H1 (cell line): ENCODE data around the gene MESD. TPM values are rescaled to one million over a fixed set of nuclear protein-coding genes. Genes with fewer than 3 reads are reported as not detected.

Experiments used
- CTCF ChIA-PET: fragments of 300-600 bp; sonication (Branson Sonifier 250); formaldehyde crosslinking; loops from one replicate; lab custom pipeline; 2021; ENCODE audit not compliant: partially characterized antibody; lab: Charles Lee
- POLR2A ChIA-PET: fragments of 300-600 bp; sonication (Branson Sonifier 250); formaldehyde crosslinking; loops from one replicate; lab custom pipeline; 2021; ENCODE audit warnings: inconsistent platforms; ENCODE audit not compliant: partially characterized antibody; lab: Charles Lee
- DNase-seq, 2 experiments: peaks; one replicate each; pipeline versions ENCODE4 v3.0.0 to v3.0.0-alpha.2; 2010 to 2022; ENCODE audit warnings: low spot score in 2 of 2, low read depth in 1 of 2, mixed read lengths in 1 of 2
- FAIRE-seq: peaks from 2 replicates; lab custom pipeline; 2011; peaks lifted over from hg19 to GRCh38; lab: Jason Lieb, UNC
- H2AFZ ChIP-seq: 2 replicates; pipeline ENCODE4 v1.8.1; 2012; ENCODE audit warnings: low read length, inconsistent platforms
- H2AK5ac ChIP-seq: 2 replicates; pipeline ENCODE4 v1.6.1; 2013; ENCODE audit warnings: low read depth, low read length
- H2BK120ac ChIP-seq: replicated peaks from 2 replicates; pipeline ENCODE3; 2013; ENCODE audit warnings: low read depth, low read length, inconsistent platforms
- H2BK12ac ChIP-seq: 2 replicates; pipeline ENCODE4 v1.6.1; 2013; ENCODE audit warnings: low read depth, low read length
- H2BK15ac ChIP-seq: 2 replicates; pipeline ENCODE4 v1.6.1; 2013; ENCODE audit warnings: low read length
- H2BK20ac ChIP-seq: 2 replicates; pipeline ENCODE4 v1.6.1; 2013; ENCODE audit warnings: low read length
- H2BK5ac ChIP-seq: 2 replicates; pipeline ENCODE4 v1.6.1; 2013; ENCODE audit warnings: low read depth, low read length
- H3K14ac ChIP-seq: 2 replicates; pipeline ENCODE4 v1.6.1; 2013; ENCODE audit warnings: inconsistent platforms; ENCODE audit not compliant: insufficient read length
- H3K18ac ChIP-seq: 2 replicates; pipeline ENCODE4 v1.6.1; 2013; ENCODE audit warnings: low read length; ENCODE audit errors: extremely low read depth
- H3K23ac ChIP-seq: 2 replicates; pipeline ENCODE4 v1.6.1; 2013; ENCODE audit warnings: inconsistent platforms; ENCODE audit not compliant: insufficient read length
- H3K23me2 ChIP-seq: 2 replicates; pipeline ENCODE4 v1.6.1; 2013; ENCODE audit warnings: low read depth, low read length
- H3K27ac ChIP-seq: 2 replicates; pipeline ENCODE4 v1.6.1; 2011; ENCODE audit warnings: low read depth, low read length, inconsistent platforms
- H3K27me3 ChIP-seq, 4 experiments: replicated peaks in 1 of 4; 1 replicate in 1 of 4; 2 replicates in 3 of 4; pipeline versions ENCODE4 v1.6.1 to v1.8.1; 2011 to 2013; ENCODE audit warnings: low read length in 3 of 4, mild to moderate bottlenecking in 3 of 4, inconsistent platforms in 2 of 4, mixed read lengths in 2 of 4, moderate library complexity in 1 of 4; ENCODE audit not compliant: control insufficient read depth in 3 of 4, insufficient read depth in 3 of 4; ENCODE audit errors: extremely low read depth in 1 of 4
- H3K36me3 ChIP-seq, 4 experiments: 2 replicates each; pipeline versions ENCODE4 v1.6.1 to v1.8.1; 2011 to 2013; ENCODE audit warnings: mild to moderate bottlenecking in 4 of 4, low read length in 3 of 4, moderate library complexity in 2 of 4, control low read depth in 1 of 4, inconsistent platforms in 1 of 4; ENCODE audit not compliant: insufficient read depth in 4 of 4, control insufficient read depth in 2 of 4
- H3K4ac ChIP-seq: replicated peaks from 2 replicates; pipeline ENCODE3; 2013; ENCODE audit warnings: low read length, low read depth, mixed read lengths, inconsistent platforms; ENCODE audit not compliant: insufficient read length
- H3K4me1 ChIP-seq, 4 experiments: replicated peaks in 1 of 4; 1 replicate in 1 of 4; 2 replicates in 3 of 4; pipeline versions ENCODE4 v1.6.1 to v1.8.1; 2011 to 2013; ENCODE audit warnings: low read length in 3 of 4, inconsistent platforms in 2 of 4, mixed read lengths in 1 of 4; ENCODE audit not compliant: insufficient read depth in 4 of 4, control insufficient read depth in 3 of 4
- H3K4me2 ChIP-seq, 2 experiments: 2 replicates each; pipeline versions ENCODE4 v1.6.1 to v1.8.1; 2011 to 2013; ENCODE audit warnings: low read depth in 2 of 2, low read length in 2 of 2, control low read depth in 1 of 2, inconsistent platforms in 1 of 2, mild to moderate bottlenecking in 1 of 2; ENCODE audit not compliant: insufficient read depth in 1 of 2
- H3K4me3 ChIP-seq, 4 experiments: fragments of 200-600, 300-600 bp in 1 of 4; sonication (generic), shearing (Covaris generic), sonication (Bioruptor Twin) in 1 of 4; 2 replicates each; pipeline versions ENCODE4 v1.5.1 to v1.8.1; 2011 to 2016; ENCODE audit warnings: low read length in 4 of 4, low read depth in 3 of 4, control low read depth in 2 of 4, inconsistent platforms in 2 of 4, mild to moderate bottlenecking in 2 of 4, mixed read lengths in 1 of 4, moderate library complexity in 1 of 4; ENCODE audit not compliant: insufficient read depth in 2 of 4; ENCODE audit errors: extremely low read depth in 1 of 4
- H3K56ac ChIP-seq: replicated peaks from 2 replicates; pipeline ENCODE3; 2013; ENCODE audit warnings: low read depth, mild to moderate bottlenecking, mixed read lengths, low read length, inconsistent platforms; ENCODE audit not compliant: insufficient read length
- H3K79me1 ChIP-seq: 2 replicates; pipeline ENCODE4 v1.6.1; 2013; ENCODE audit warnings: low read depth, low read length, control low read depth
- H3K79me2 ChIP-seq, 2 experiments: 2 replicates each; pipeline versions ENCODE4 v1.6.1 to v1.8.1; 2012 to 2013; ENCODE audit warnings: low read length in 2 of 2, mild to moderate bottlenecking in 2 of 2, inconsistent platforms in 1 of 2; ENCODE audit not compliant: insufficient read depth in 2 of 2, control insufficient read depth in 1 of 2
- H3K9ac ChIP-seq, 4 experiments: replicated peaks in 1 of 4; 1 replicate in 1 of 4; 2 replicates in 3 of 4; pipeline versions ENCODE4 v1.6.1 to v1.8.1; 2011 to 2013; ENCODE audit warnings: low read depth in 3 of 4, low read length in 3 of 4, control low read depth in 2 of 4, mild to moderate bottlenecking in 2 of 4, moderate library complexity in 2 of 4, inconsistent platforms in 1 of 4; ENCODE audit errors: extremely low read depth in 1 of 4
- H3K9me3 ChIP-seq, 2 experiments: 2 replicates each; pipeline versions ENCODE4 v1.6.1 to v1.8.1; 2012 to 2013; ENCODE audit warnings: mild to moderate bottlenecking in 2 of 2, moderate library complexity in 2 of 2, control low read depth in 1 of 2, inconsistent platforms in 1 of 2, low read depth in 1 of 2, low read length in 1 of 2, mixed read lengths in 1 of 2; ENCODE audit not compliant: insufficient read depth in 2 of 2
- H4K20me1 ChIP-seq, 2 experiments: replicated peaks in 1 of 2; 2 replicates each; pipeline versions ENCODE3 to v1.8.1; 2011 to 2013; ENCODE audit warnings: inconsistent platforms in 2 of 2, low read length in 2 of 2, mild to moderate bottlenecking in 1 of 2; ENCODE audit not compliant: insufficient read depth in 2 of 2, control insufficient read depth in 1 of 2
- H4K5ac ChIP-seq: 2 replicates; pipeline ENCODE4 v1.6.1; 2013; ENCODE audit warnings: low read length, low read depth, mixed read lengths, inconsistent platforms; ENCODE audit not compliant: insufficient read length
- H4K8ac ChIP-seq: 2 replicates; pipeline ENCODE4 v1.8.0; 2013; ENCODE audit warnings: mild to moderate bottlenecking, moderate library complexity, low read length, inconsistent platforms; ENCODE audit not compliant: insufficient read depth; ENCODE audit errors: extremely low read depth
- H4K91ac ChIP-seq: replicated peaks from 2 replicates; pipeline ENCODE3; 2013; ENCODE audit warnings: low read length, mixed read lengths, inconsistent platforms; ENCODE audit not compliant: insufficient read length
- ATF2 ChIP-seq: IDR thresholded peaks from 2 replicates; pipeline ENCODE4 v1.6.1; 2012; ENCODE audit warnings: low read length, inconsistent platforms
- CHD1 ChIP-seq: IDR thresholded peaks from 2 replicates; pipeline ENCODE4 v1.6.1; 2012; ENCODE audit warnings: low read depth, low read length, improper control_type of control experiment
- CREB1 ChIP-seq: IDR thresholded peaks from 2 replicates; pipeline ENCODE4 v1.6.1; 2012; ENCODE audit warnings: inconsistent platforms
- CTBP2 ChIP-seq: IDR thresholded peaks from 2 replicates; pipeline ENCODE4 v1.7.0; 2011; ENCODE audit warnings: borderline replicate concordance, mild to moderate bottlenecking, moderate library complexity, mixed read lengths, low read length; ENCODE audit not compliant: insufficient read depth, insufficient read length
- HDAC2 ChIP-seq, 2 experiments: fragments of 300-600 bp in 1 of 2; sonication (generic) in 1 of 2; IDR thresholded peaks; 2 replicates each; pipeline ENCODE4 v1.6.1; 2011 to 2012; ENCODE audit warnings: low read depth in 2 of 2, low read length in 2 of 2, mild to moderate bottlenecking in 2 of 2, moderate library complexity in 2 of 2, borderline replicate concordance in 1 of 2, inconsistent platforms in 1 of 2
- MAX ChIP-seq: IDR thresholded peaks from 2 replicates; pipeline ENCODE4 v1.6.1; 2012; ENCODE audit warnings: inconsistent platforms
- PHF8 ChIP-seq: fragments of 200-600 bp; sonication (generic); conservative IDR thresholded peaks from 2 replicates; pipeline ENCODE4 v1.7.1; 2012; ENCODE audit warnings: low read depth, mild to moderate bottlenecking, inconsistent platforms, low read length, moderate library complexity
- SIN3A ChIP-seq, 2 experiments: IDR thresholded peaks in 1 of 2; conservative IDR thresholded peaks in 1 of 2; 2 replicates each; pipeline ENCODE4 v1.6.1; 2011 to 2012; ENCODE audit warnings: low read length in 2 of 2, improper control_type of control experiment in 1 of 2, low read depth in 1 of 2, mild to moderate bottlenecking in 1 of 2
- SP2 ChIP-seq: IDR thresholded peaks from 2 replicates; pipeline ENCODE4 v1.6.1; 2012; ENCODE audit warnings: mild to moderate bottlenecking, low read length, inconsistent platforms
- TBP ChIP-seq: IDR thresholded peaks from 2 replicates; pipeline ENCODE4 v1.6.1; 2011; ENCODE audit warnings: low read depth, low read length, improper control_type of control experiment
- YY1 ChIP-seq: IDR thresholded peaks from 2 replicates; pipeline ENCODE4 v1.6.1; 2011; ENCODE audit warnings: low read depth, mild to moderate bottlenecking, low read length
- ZNF274 ChIP-seq: IDR thresholded peaks from 2 replicates; pipeline ENCODE4 v1.7.0; 2012; ENCODE audit warnings: low read length, borderline replicate concordance; ENCODE audit errors: extremely low read depth
- WGBS, 2 experiments: shearing (Covaris generic) in 1 of 2; methylation state at CpG; one replicate each; pipeline versions ENCODE4 v1.1.6 to v1.1.7; 2013 to 2015; ENCODE audit warnings: low lambda C conversion rate in 2 of 2, mixed read lengths in 2 of 2, inconsistent platforms in 1 of 2, low coverage in 1 of 2, missing lambda C conversion rate in 1 of 2; ENCODE audit not compliant: insufficient replicate concordance in 2 of 2, insufficient coverage in 1 of 2, insufficient read length in 1 of 2; ENCODE audit errors: extremely low coverage in 1 of 2, missing lambda C conversion rate in 1 of 2; 5-methylcytosine and 5-hydroxymethylcytosine counted together
- polyA plus RNA-seq, 7 experiments: library from polyadenylated mRNA; depleted of rRNA in 3 of 7; stranded (reverse) in 5 of 7; unstranded in 2 of 7; fragments of >200 nt in 5 of 7; fragments of 200-250 nt in 2 of 7; gene quantifications; 1 replicate in 5 of 7; 2 replicates in 1 of 7; 4 replicates in 1 of 7; pipeline versions ENCODE4 v1.2.1 to v1.2.3, GENCODE V29; 2011 to 2013; ENCODE audit warnings: missing spikeins in 2 of 7, mixed read lengths in 2 of 7
- total RNA-seq: library from RNA; stranded (reverse); fragmentation: NEBNext Ultra II Directional; extraction: Animal tissue kit (Norgen Biotek cat#: 25700); gene quantifications from 2 replicates; pipeline ENCODE4 v1.2.1, GENCODE V29; 2021

MESD gene
- total and polyA plus RNA-seq, 2 of the 8 experiments (the other 6 are each of a cell fraction or from before 2014, with no cell fraction given): 11.0 to 28.3 TPM

GRCh38 chr15:80990955-80991354 is 1.3 kb upstream of the MESD start:
- Histone ChIP-seq H2AFZ (no peak overlapping the region), H3K27ac (no peak overlapping the region), H3K14ac (no peak overlapping the region), H3K27me3 (no peaks in the 10 kb centered on the region), H3K36me3 (no peaks in the 10 kb centered on the region; a peak in 1 of 8 replicates), H4K5ac (no peak overlapping the region), H2BK120ac (no peak overlapping the region), H3K4me3 (no peak overlapping the region), H4K20me1 (peaks cover under 1 to 2% of the 10 kb centered on the region in 2 experiments), H2BK12ac (no peak overlapping the region), H3K4ac (no peak overlapping the region), H4K91ac (no peak overlapping the region), H2BK15ac (no peak overlapping the region; the same call in 1 of the 2 replicates), H2AK5ac (no peak overlapping the region), H3K9me3 (no peaks in the 10 kb centered on the region), H3K23ac (no peak overlapping the region), H3K79me2 (peaks cover 21 to 35% of the 10 kb centered on the region in 2 experiments), H4K8ac (no peak overlapping the region), H2BK5ac (no peak overlapping the region), H3K79me1 (peaks cover 5% of the 10 kb centered on the region), H2BK20ac (no peak overlapping the region), H3K56ac (no peak overlapping the region), H3K23me2 (peaks cover 4% of the 10 kb centered on the region), H3K9ac (no peak overlapping the region), H3K18ac (no peak overlapping the region), H3K4me2 (no peak overlapping the region), H3K4me1 (peaks cover 0 to 4% (median 2%) of the 10 kb centered on the region in 4 experiments; a peak in 2 of 7 replicates)
- CTCF ChIA-PET: interaction anchor here (0.8 to 2.5 kb wide), 6 partner anchors 9 to 275 kb away, joined by 3 to 8 read pairs (median 4); no protein-coding TSS in a partner anchor
- no peak for DNase-seq
- TF ChIP-seq MAX: no peak
- TF ChIP-seq CREB1: no peak
- no peak for TF ChIP-seq ZNF274
- no peak for TF ChIP-seq PHF8
- no peak for TF ChIP-seq SIN3A (conservative IDR thresholded peaks at IDR 0.05 in 1 of 2, IDR thresholded peaks at IDR 0.05 in 1 of 2; ENCODE audit: low read depth in 1 of 2, low read length in 2 of 2)
- TF ChIP-seq HDAC2 (IDR thresholded peaks at IDR 0.05; ENCODE audit: borderline replicate concordance in 1 of 2, low read depth in 2 of 2, low read length in 2 of 2): no peak
- TF ChIP-seq YY1: no peak
- no peak for TF ChIP-seq SP2
- TF ChIP-seq TBP: no peak
- TF ChIP-seq CHD1: no peak
- no peak for TF ChIP-seq CTBP2
- no peak for TF ChIP-seq ATF2
- WGBS, 2 experiments: 82% methylated on average over 1 of the region's 1 CpG; no CpG with 5 or more reads in 1 of the 2 experiments
- POLR2A ChIA-PET: interaction anchor here (1.3 to 2.9 kb wide), 2 partner anchors 11 kb away, joined by 6 to 10 read pairs; no protein-coding TSS in a partner anchor
- no peak for FAIRE-seq
